Measurements from ENCODE around the gene GPR150.

- TF ChIP-seq CTCF (IDR thresholded peaks at IDR 0.05), result no peak
- TF ChIP-seq POLR2A (IDR thresholded peaks at IDR 0.05), result no peak
Observed at GRCh38 chr5:95652849-95653248, 33.0 kb downstream of the GPR150 start.

All from adrenal gland (tissue), 5 donors.